ENCODE measurements around the gene PPP1R37. TPM values are rescaled to one million over a fixed set of nuclear protein-coding genes. Genes with fewer than 3 reads are reported as not detected.

Gene PPP1R37
- total and polyA plus RNA-seq, 2 of the 13 experiments (the other 11 are each of a cell fraction or from before 2014, with no cell fraction given), result 9.0 to 14.3 TPM

DNA sequence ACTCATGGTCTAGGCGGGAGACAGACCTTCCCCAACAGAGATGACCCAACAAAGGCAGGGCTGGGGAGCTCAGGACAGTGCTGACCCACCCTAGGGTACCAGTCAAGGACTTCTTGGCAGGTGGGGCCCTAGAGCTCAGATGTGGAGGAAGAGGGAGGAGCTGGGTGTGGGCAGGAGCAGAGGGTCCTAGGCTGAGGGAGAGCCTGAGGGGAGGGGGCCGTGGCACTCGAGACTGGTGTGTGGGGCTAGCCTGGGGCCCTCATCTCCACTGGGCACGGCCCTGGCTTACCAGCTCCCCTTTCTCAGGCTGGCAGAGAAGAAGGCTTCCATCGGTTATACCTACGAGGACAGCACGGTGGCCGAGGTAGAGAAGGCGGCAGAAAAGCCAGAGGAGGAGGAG, 35.5 kb upstream of the PPP1R37 start:
- Histone ChIP-seq H3K79me2 (ENCODE audit: insufficient read depth, low read length) (peaks cover 2% of the 10 kb centered on the region), H3K4me1 (ENCODE audit: insufficient read depth, low read length) (no peaks in the 10 kb centered on the region), H3K36me3 (replicated peaks in 1 of 2; ENCODE audit: control insufficient read depth in 1 of 2, insufficient read depth in 2 of 2, low read length in 2 of 2) (peaks cover 62 to 89% of the 10 kb centered on the region in 2 experiments), H3K9me3 (ENCODE audit: low read length) (no peaks in the 10 kb centered on the region), H3K9ac (ENCODE audit: insufficient read depth, low read depth, low read length) (no peak overlapping the region), H3K4me2 (ENCODE audit: low read depth, low read length) (no peak overlapping the region), H3K4me3 (replicated peaks in 1 of 3; ENCODE audit: insufficient read depth in 1 of 3, low read depth in 2 of 3, low read length in 3 of 3) (no peak overlapping the region), H2AFZ (ENCODE audit: low read length) (no peak overlapping the region), H4K20me1 (ENCODE audit: insufficient read depth, low read length) (peaks cover 8% of the 10 kb centered on the region; the same call in 1 of the 2 replicates), H3K27me3 (ENCODE audit: control insufficient read depth in 1 of 2, insufficient read depth in 2 of 2, low read length in 2 of 2) (no peaks in the 10 kb centered on the region), H3K27ac (ENCODE audit: extremely low read length, insufficient read depth, low read length) (no peak overlapping the region)
- TF ChIP-seq AGO2 (optimal IDR thresholded peaks at IDR 0.05; ENCODE audit: low read depth, low read length) (peak; percentile 79), ZFX (CRISPR knock-in tag; IDR thresholded peaks at IDR 0.05; ENCODE audit: low read depth) (no peak), ZNF264 (CRISPR knock-in tag; IDR thresholded peaks at IDR 0.05) (no peak), TAF1 (CRISPR knock-in tag; IDR thresholded peaks at IDR 0.05) (no peak), RBM22 (optimal IDR thresholded peaks at IDR 0.05; ENCODE audit: low read length) (peak; percentile 51), RBFOX2 (IDR thresholded peaks at IDR 0.05; ENCODE audit: low read depth, low read length) (0 out of 2 replicates have a peak, but pooled peaks have one; percentile 37), SSRP1 (CRISPR knock-in tag; IDR thresholded peaks at IDR 0.05) (no peak)
- ATAC-seq, result no peak
- in situ Hi-C loops (cut with HindIII; ENCODE audit: extremely low pct_ligation_motif_present, low pct_unique_long_range_greater_than_20kb) (no loop called here), intact Hi-C loops (cut with micrococcal nuclease; ENCODE audit: unreplicated experiment) (no loop called here)
- no TSS peak for BruUV-seq (replicated peaks)
- ChIA-PET POLR2A (interaction anchor here (1.0 to 1.2 kb wide), 2 partner anchors 19 kb away, joined by 3 to 5 read pairs; partner anchors contain the start of gene CLASRP), CTCF (ENCODE audit: low intra/inter-chr PET ratio, low total read pairs) (interaction anchor here (3.0 kb wide), 1 partner anchor 40 kb away, joined by 40 read pairs; no protein-coding TSS in a partner anchor)
- WGBS (ENCODE audit: low lambda C conversion rate), result 95% methylated on average over 6 of the region's 9 CpGs
- DNase-seq (ENCODE audit: low spot score), result no peak
- FAIRE-seq, result no peak

DNA sequence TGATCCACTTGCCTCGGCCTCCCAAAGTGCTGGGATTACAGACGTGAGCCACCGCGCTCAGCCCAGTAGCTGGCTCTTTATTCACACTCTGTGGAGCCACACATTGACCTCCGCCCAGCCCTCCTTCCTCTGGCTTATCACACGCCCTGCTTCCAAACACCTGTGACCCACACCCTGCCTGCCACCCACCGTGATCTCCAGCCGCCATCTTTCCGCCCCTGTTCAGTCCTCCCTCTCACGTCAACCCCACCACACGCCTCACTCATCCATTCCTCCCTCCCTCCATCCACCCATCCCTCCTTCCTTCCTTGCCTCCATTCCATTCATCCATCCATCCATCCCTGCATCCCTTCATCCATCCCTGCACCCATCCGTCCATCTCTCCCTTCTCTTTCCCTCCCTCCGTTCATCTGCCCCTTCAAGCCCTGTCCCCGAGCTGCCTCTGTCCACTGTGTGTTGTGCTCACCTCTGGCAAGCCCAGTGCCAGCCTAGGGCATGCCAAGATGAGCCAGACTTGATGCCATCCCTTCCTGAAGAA, 34.3 kb upstream of the PPP1R37 start:
- no peak overlapping the region for H2AFZ ChIP-seq (ENCODE audit: low read length)
- intact Hi-C loops (cut with micrococcal nuclease; ENCODE audit: unreplicated experiment) (loop anchor here (1.0 kb wide), 1 partner anchor 41 kb away; no protein-coding TSS in a partner anchor), in situ Hi-C loops (cut with HindIII; ENCODE audit: extremely low pct_ligation_motif_present, low pct_unique_long_range_greater_than_20kb) (no loop called here)
- FAIRE-seq (no peak), ATAC-seq (no peak), DNase-seq (ENCODE audit: low spot score) (no peak)
- H3K27me3 ChIP-seq (ENCODE audit: control insufficient read depth in 1 of 2, insufficient read depth in 2 of 2, low read length in 2 of 2), result no peaks in the 10 kb centered on the region
- no peaks in the 10 kb centered on the region for H3K79me2 ChIP-seq (ENCODE audit: insufficient read depth, low read length)
- no peak overlapping the region for H3K9ac ChIP-seq (ENCODE audit: insufficient read depth, low read depth, low read length)
- no peaks in the 10 kb centered on the region for H3K4me1 ChIP-seq (ENCODE audit: insufficient read depth, low read length)
- no peak overlapping the region for H3K4me2 ChIP-seq (ENCODE audit: low read depth, low read length)
- ChIA-PET CTCF (ENCODE audit: low intra/inter-chr PET ratio, low total read pairs) (interaction anchor here (1.2 to 3.0 kb wide), 3 partner anchors 42 to 72 kb away, joined by 3 to 40 read pairs (median 7); no protein-coding TSS in a partner anchor), POLR2A (interaction anchor here (1.1 kb wide), 3 partner anchors 13 to 57 kb away, joined by 3 to 11 read pairs (median 9); partner anchors contain the start of genes CLASRP and RELB)
- H4K20me1 ChIP-seq (ENCODE audit: insufficient read depth, low read length), result peaks cover 5% of the 10 kb centered on the region; the same call in 1 of the 2 replicates
- H3K4me3 ChIP-seq (replicated peaks in 1 of 3; ENCODE audit: insufficient read depth in 1 of 3, low read depth in 2 of 3, low read length in 3 of 3), result no peak overlapping the region
- peaks cover 60 to 86% of the 10 kb centered on the region in 2 experiments for H3K36me3 ChIP-seq (replicated peaks in 1 of 2; ENCODE audit: control insufficient read depth in 1 of 2, insufficient read depth in 2 of 2, low read length in 2 of 2)
- H3K9me3 ChIP-seq (ENCODE audit: low read length), result no peaks in the 10 kb centered on the region
- H3K27ac ChIP-seq (ENCODE audit: extremely low read length, insufficient read depth, low read length), result no peak overlapping the region
- WGBS (ENCODE audit: low lambda C conversion rate), result 95% methylated on average over 14 of the region's 14 CpGs
- BruUV-seq (replicated peaks), result no TSS peak
- TF ChIP-seq DMAP1 (CRISPR knock-in tag; IDR thresholded peaks at IDR 0.05) (no peak), ARNT2 (CRISPR knock-in tag; IDR thresholded peaks at IDR 0.05; ENCODE audit: low read depth) (no peak), CREB3 (CRISPR knock-in tag; IDR thresholded peaks at IDR 0.05) (no peak), TERF1 (CRISPR knock-in tag; IDR thresholded peaks at IDR 0.05) (no peak), SNAPC2 (CRISPR knock-in tag; IDR thresholded peaks at IDR 0.05) (no peak), ELF4 (CRISPR knock-in tag; IDR thresholded peaks at IDR 0.05; ENCODE audit: borderline replicate concordance) (no peak), HDAC6 (IDR thresholded peaks at IDR 0.05; ENCODE audit: low read depth, low read length) (no peak), ZNF776 (CRISPR knock-in tag; IDR thresholded peaks at IDR 0.05) (no peak), ZNF737 (CRISPR knock-in tag; IDR thresholded peaks at IDR 0.05; ENCODE audit: borderline replicate concordance) (no peak), TAF1 (CRISPR knock-in tag; IDR thresholded peaks at IDR 0.05) (no peak), ZNF891 (CRISPR knock-in tag; IDR thresholded peaks at IDR 0.05) (no peak), ISL2 (CRISPR knock-in tag; IDR thresholded peaks at IDR 0.05) (no peak)

All from HepG2 (cell line).